Fibroblast of pulmonary artery (primary cell): ENCODE data around the gene ZNF740.

Source experiments
- DNase-seq: peaks from one replicate; pipeline ENCODE4 v3.0.0-alpha.2; 2010; ENCODE audit warnings: low read depth
- H3K4me3 ChIP-seq: replicated peaks from 2 replicates; pipeline ENCODE4 v1.5.1; 2011; ENCODE audit warnings: low read depth, mild to moderate bottlenecking, control low read depth, low read length, moderate library complexity
- CTCF ChIP-seq: IDR thresholded peaks from 2 replicates; pipeline ENCODE4 v1.5.1; 2011; ENCODE audit warnings: mild to moderate bottlenecking, control low read depth, low read length, inconsistent platforms; ENCODE audit errors: missing control alignments

The ZNF740 gene

DNA sequence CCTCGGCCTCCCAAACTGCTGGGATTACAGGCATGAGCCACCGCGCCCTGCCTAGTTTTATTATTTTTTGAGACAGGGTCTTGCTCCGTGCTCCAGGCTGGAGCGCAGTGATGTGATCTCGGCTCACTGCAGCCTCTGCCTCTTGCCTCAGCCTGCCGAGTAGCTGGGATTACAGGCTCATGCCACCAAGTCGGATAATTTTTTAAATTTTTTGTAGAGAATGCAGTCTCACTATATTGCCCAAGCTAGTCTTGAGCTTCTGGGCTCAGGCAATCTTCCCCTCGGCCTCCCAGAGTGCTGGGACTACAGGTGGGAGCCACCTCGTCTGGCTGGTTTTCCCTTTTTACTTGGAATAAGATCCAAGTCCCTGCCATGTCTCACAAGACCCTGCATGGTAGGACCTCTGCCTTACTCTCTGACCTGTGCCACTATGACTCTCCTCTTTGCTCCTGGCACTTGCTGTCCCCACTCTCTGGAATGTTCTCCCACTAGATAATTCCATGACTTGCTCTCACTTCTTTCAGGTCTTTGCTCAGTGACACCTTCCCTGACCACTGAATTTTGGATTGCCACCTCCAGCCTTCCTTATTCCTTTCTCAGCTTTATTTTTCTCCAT is 59.2 kb downstream of the ZNF740 start:
- no peak for DNase-seq
- H3K4me3 ChIP-seq = no peak overlapping the region
- TF ChIP-seq CTCF = no peak

GRCh38 chr12:53241623-53242412 is 61.3 kb downstream of the ZNF740 start:
- no peak for DNase-seq
- no peak overlapping the region for H3K4me3 ChIP-seq
- TF ChIP-seq CTCF = no peak

GRCh38 chr12:53244337-53244736 is 63.8 kb downstream of the ZNF740 start:
- TF ChIP-seq CTCF = no peak
- DNase-seq = no peak
- H3K4me3 ChIP-seq = no peak overlapping the region
